Measurements from ENCODE around the gene SETD2. TPM values are rescaled to one million over a fixed set of nuclear protein-coding genes. Genes with fewer than 3 reads are reported as not detected.

SETD2 gene
- total and polyA plus RNA-seq, 4 donors: 7.6 to 37.6 (median 19.0) TPM

- no peaks in the 10 kb centered on the region for H3K9me3 ChIP-seq (ENCODE audit: control insufficient read depth in 4 of 4, low read length in 3 of 4)
- H3K27ac ChIP-seq (ENCODE audit: low read depth in 1 of 2, low read length in 2 of 2): no peak overlapping the region
- H3K27me3 ChIP-seq (ENCODE audit: control insufficient read depth in 4 of 4, insufficient read depth in 4 of 4, low read length in 3 of 4): no peaks in the 10 kb centered on the region
- no peak overlapping the region for H3K9ac ChIP-seq (ENCODE audit: low read depth in 1 of 2, low read length in 2 of 2)
- WGBS: 96% methylated on average over 3 of the region's 3 CpGs
- DNase-seq (ENCODE audit: low spot score): no peak
- H3K4me3 ChIP-seq (ENCODE audit: low read depth in 1 of 3, low read length in 3 of 3): no peak overlapping the region
- peaks cover 4 to 19% (median 13%) of the 10 kb centered on the region in 4 donors for H3K36me3 ChIP-seq (ENCODE audit: control insufficient read depth in 4 of 4, insufficient read depth in 3 of 4, low read depth in 1 of 4, low read length in 3 of 4)
- peaks cover 0 to 3% (median 1%) of the 10 kb centered on the region in 4 donors for H3K4me1 ChIP-seq (ENCODE audit: control insufficient read depth in 4 of 4, insufficient read depth in 4 of 4, low read length in 3 of 4)
- no peak for TF ChIP-seq MAX (IDR thresholded peaks at IDR 0.05)
- no peak for TF ChIP-seq GABPA (IDR thresholded peaks at IDR 0.05 in 1 of 2, conservative IDR thresholded peaks at IDR 0.05 in 1 of 2)
Measured at GRCh38 chr3:47056705-47057104, 107.2 kb downstream of the SETD2 start.

- Histone ChIP-seq H3K9ac (ENCODE audit: low read depth in 1 of 2, low read length in 2 of 2) (no peak overlapping the region), H3K4me3 (ENCODE audit: low read depth in 1 of 3, low read length in 3 of 3) (no peak overlapping the region), H3K4me1 (ENCODE audit: control insufficient read depth in 4 of 4, insufficient read depth in 4 of 4, low read length in 3 of 4) (peaks cover 0 to 3% (median 1%) of the 10 kb centered on the region in 4 donors), H3K36me3 (ENCODE audit: control insufficient read depth in 4 of 4, insufficient read depth in 3 of 4, low read depth in 1 of 4, low read length in 3 of 4) (peaks cover 4 to 15% (median 12%) of the 10 kb centered on the region in 4 donors), H3K9me3 (ENCODE audit: control insufficient read depth in 4 of 4, low read length in 3 of 4) (no peaks in the 10 kb centered on the region), H3K27me3 (ENCODE audit: control insufficient read depth in 4 of 4, insufficient read depth in 4 of 4, low read length in 3 of 4) (no peaks in the 10 kb centered on the region), H3K27ac (ENCODE audit: low read depth in 1 of 2, low read length in 2 of 2) (no peak overlapping the region)
- DNase-seq (ENCODE audit: low spot score): no peak
- TF ChIP-seq, protein P1, sequence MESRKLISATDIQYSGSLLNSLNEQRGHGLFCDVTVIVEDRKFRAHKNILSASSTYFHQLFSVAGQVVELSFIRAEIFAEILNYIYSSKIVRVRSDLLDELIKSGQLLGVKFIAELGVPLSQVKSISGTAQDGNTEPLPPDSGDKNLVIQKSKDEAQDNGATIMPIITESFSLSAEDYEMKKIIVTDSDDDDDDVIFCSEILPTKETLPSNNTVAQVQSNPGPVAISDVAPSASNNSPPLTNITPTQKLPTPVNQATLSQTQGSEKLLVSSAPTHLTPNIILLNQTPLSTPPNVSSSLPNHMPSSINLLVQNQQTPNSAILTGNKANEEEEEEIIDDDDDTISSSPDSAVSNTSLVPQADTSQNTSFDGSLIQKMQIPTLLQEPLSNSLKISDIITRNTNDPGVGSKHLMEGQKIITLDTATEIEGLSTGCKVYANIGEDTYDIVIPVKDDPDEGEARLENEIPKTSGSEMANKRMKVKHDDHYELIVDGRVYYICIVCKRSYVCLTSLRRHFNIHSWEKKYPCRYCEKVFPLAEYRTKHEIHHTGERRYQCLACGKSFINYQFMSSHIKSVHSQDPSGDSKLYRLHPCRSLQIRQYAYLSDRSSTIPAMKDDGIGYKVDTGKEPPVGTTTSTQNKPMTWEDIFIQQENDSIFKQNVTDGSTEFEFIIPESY (IDR thresholded peaks at IDR 0.05): no peak
- TF ChIP-seq RAD21 (IDR thresholded peaks at IDR 0.05): no peak
Measured at GRCh38 chr3:47054412-47054811, 109.5 kb downstream of the SETD2 start.

DNA sequence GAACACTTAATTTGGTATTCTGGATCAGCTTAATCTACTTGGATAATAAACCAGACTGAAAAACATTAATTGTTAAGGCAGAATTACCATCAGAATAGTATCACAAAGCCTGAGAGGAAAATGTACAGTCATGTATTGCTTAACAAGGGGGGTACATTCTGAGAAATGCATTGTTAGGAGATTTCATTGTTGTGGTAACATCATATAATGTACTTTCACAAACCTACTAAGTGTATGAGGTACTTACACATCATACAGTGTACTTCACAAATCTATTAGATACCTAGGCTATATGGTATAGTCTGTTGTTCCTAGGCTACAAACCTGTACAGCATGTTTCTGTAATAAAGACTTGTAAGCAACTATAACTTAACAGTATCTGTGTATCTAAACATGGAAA is 116.2 kb downstream of the SETD2 start:
- no peak for DNase-seq (ENCODE audit: low spot score)
- H3K36me3 ChIP-seq (ENCODE audit: control insufficient read depth in 4 of 4, insufficient read depth in 3 of 4, low read depth in 1 of 4, low read length in 3 of 4): peaks cover 3 to 9% (median 7%) of the 10 kb centered on the region in 4 donors
- TF ChIP-seq EGR1 (IDR thresholded peaks at IDR 0.05; ENCODE audit: low read depth in 2 of 2) (no peak), SP1 (IDR thresholded peaks at IDR 0.05) (no peak), JUND (IDR thresholded peaks at IDR 0.05) (no peak), NR2F2 (IDR thresholded peaks at IDR 0.05) (no peak), FOXA1 (IDR thresholded peaks at IDR 0.05) (no peak)
- TF ChIP-seq, protein P1 (IDR thresholded peaks at IDR 0.05): no peak
- no peaks in the 10 kb centered on the region for H3K27me3 ChIP-seq (ENCODE audit: control insufficient read depth in 4 of 4, insufficient read depth in 4 of 4, low read length in 3 of 4)
- no peak overlapping the region for H3K27ac ChIP-seq (ENCODE audit: low read depth in 1 of 2, low read length in 2 of 2)
- H3K4me1 ChIP-seq (ENCODE audit: control insufficient read depth in 4 of 4, insufficient read depth in 4 of 4, low read length in 3 of 4): no peaks in the 10 kb centered on the region
- no peak overlapping the region for H3K9ac ChIP-seq (ENCODE audit: low read depth in 1 of 2, low read length in 2 of 2)
- H3K4me3 ChIP-seq (ENCODE audit: low read depth in 1 of 3, low read length in 3 of 3): no peak overlapping the region
- no peaks in the 10 kb centered on the region for H3K9me3 ChIP-seq (ENCODE audit: control insufficient read depth in 4 of 4, low read length in 3 of 4)

DNA sequence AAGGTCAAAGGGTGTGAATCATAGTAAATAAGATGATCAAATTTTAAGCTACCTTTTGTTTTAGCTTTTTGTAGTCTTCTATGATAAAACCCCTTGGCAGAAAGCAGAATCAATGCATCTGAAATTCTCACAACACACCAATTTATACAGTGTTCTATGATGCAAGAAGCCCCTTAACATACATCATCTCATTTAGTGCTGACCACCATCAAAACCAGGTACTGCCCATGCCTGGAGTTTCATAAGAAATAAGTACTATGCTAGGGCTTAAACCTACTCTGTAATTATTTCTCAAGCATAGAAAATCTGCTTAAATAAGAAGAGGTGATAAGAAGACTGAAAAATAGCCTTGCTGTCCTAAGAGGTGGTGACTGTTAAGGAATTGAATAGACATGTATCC is 116.8 kb downstream of the SETD2 start:
- Histone ChIP-seq H3K4me1 (ENCODE audit: control insufficient read depth in 4 of 4, insufficient read depth in 4 of 4, low read length in 3 of 4) (no peaks in the 10 kb centered on the region), H3K4me3 (ENCODE audit: low read depth in 1 of 3, low read length in 3 of 3) (no peak overlapping the region), H3K9me3 (ENCODE audit: control insufficient read depth in 4 of 4, low read length in 3 of 4) (no peaks in the 10 kb centered on the region), H3K9ac (ENCODE audit: low read depth in 1 of 2, low read length in 2 of 2) (no peak overlapping the region), H3K27ac (ENCODE audit: low read depth in 1 of 2, low read length in 2 of 2) (no peak overlapping the region), H3K27me3 (ENCODE audit: control insufficient read depth in 4 of 4, insufficient read depth in 4 of 4, low read length in 3 of 4) (no peaks in the 10 kb centered on the region), H3K36me3 (ENCODE audit: control insufficient read depth in 4 of 4, insufficient read depth in 3 of 4, low read depth in 1 of 4, low read length in 3 of 4) (peaks cover 5 to 13% (median 8%) of the 10 kb centered on the region in 4 donors)
- DNase-seq (ENCODE audit: low spot score): no peak
- TF ChIP-seq RXRA (IDR thresholded peaks at IDR 0.05) (no peak), NR2F2 (IDR thresholded peaks at IDR 0.05) (no peak), SP1 (IDR thresholded peaks at IDR 0.05) (no peak), HNF4A (conservative IDR thresholded peaks at IDR 0.05) (no peak), JUND (IDR thresholded peaks at IDR 0.05) (no peak), REST (IDR thresholded peaks at IDR 0.05) (no peak), EGR1 (IDR thresholded peaks at IDR 0.05; ENCODE audit: low read depth in 2 of 2) (no peak), MAX (IDR thresholded peaks at IDR 0.05) (no peak)
- TF ChIP-seq, protein P1 (IDR thresholded peaks at IDR 0.05): no peak
